WTC11 (cell line): ENCODE results near the gene MNT. TPM values are rescaled to one million over a fixed set of nuclear protein-coding genes. Genes with fewer than 3 reads are reported as not detected.

Source experiments
- CREM ChIP-seq: sonication (generic); formaldehyde crosslinking; IDR thresholded peaks from 2 replicates; pipeline ENCODE4 v1.8.1; 2022; ENCODE audit warnings: mild to moderate bottlenecking, missing genetic modification reagents, moderate library complexity
- NR1H2 ChIP-seq: sonication (generic); formaldehyde crosslinking; IDR thresholded peaks from 2 replicates; pipeline ENCODE4 v1.9.0; 2021; ENCODE audit warnings: mild to moderate bottlenecking, moderate library complexity, missing genetic modification reagents
- OVOL2 ChIP-seq: fragments of 250-450 bp; sonication (Bioruptor Pico); IDR thresholded peaks from 2 replicates; pipeline ENCODE4 v1.9.0; 2021; ENCODE audit warnings: mild to moderate bottlenecking, borderline replicate concordance
- RORB ChIP-seq: fragments of 250-450 bp; sonication (Bioruptor Pico); IDR thresholded peaks from 2 replicates; pipeline ENCODE4 v1.9.0; 2021; ENCODE audit warnings: mild to moderate bottlenecking
- SOX15 ChIP-seq: fragments of 250-450 bp; sonication (Bioruptor Pico); IDR thresholded peaks from 2 replicates; pipeline ENCODE4 v1.9.0; 2021; ENCODE audit warnings: mild to moderate bottlenecking
- ZBTB21 ChIP-seq: sonication (generic); formaldehyde crosslinking; IDR thresholded peaks from 2 replicates; pipeline ENCODE4 v1.8.1; 2023; ENCODE audit warnings: mild to moderate bottlenecking, missing genetic modification reagents, borderline replicate concordance
- ZNF121 ChIP-seq: sonication (generic); formaldehyde crosslinking; IDR thresholded peaks from 2 replicates; pipeline ENCODE4 v1.8.0; 2023; ENCODE audit warnings: missing genetic modification reagents
- ZNF423 ChIP-seq: fragments of 250-450 bp; sonication (Bioruptor Pico); IDR thresholded peaks from 2 replicates; pipeline ENCODE4 v2.1.2; 2022; ENCODE audit warnings: mild to moderate bottlenecking, moderate library complexity
- total RNA-seq: library from RNA; stranded (reverse); gene quantifications from 3 replicates; pipeline ENCODE4 v1.2.3, GENCODE V29; 2021
- TF ChIP-seq, protein P1 (sequence below): fragments of 250-450 bp; sonication (Bioruptor Pico); IDR thresholded peaks from 2 replicates; pipeline ENCODE4 v1.9.0; 2021; ENCODE audit warnings: mild to moderate bottlenecking
- TF ChIP-seq, protein P2 (sequence below): sonication (generic); formaldehyde crosslinking; IDR thresholded peaks from 2 replicates; pipeline ENCODE4 v1.8.0; 2022; ENCODE audit warnings: mild to moderate bottlenecking, missing genetic modification reagents
- TF ChIP-seq, protein P3 (sequence below): fragments of 250-450 bp; sonication (Bioruptor Pico); conservative IDR thresholded peaks from 2 replicates; pipeline ENCODE4 v1.9.0; 2021; ENCODE audit warnings: mild to moderate bottlenecking
- TF ChIP-seq, protein P4 (sequence below): sonication (generic); formaldehyde crosslinking; IDR thresholded peaks from 2 replicates; pipeline ENCODE4 v1.8.0; 2022; ENCODE audit warnings: mild to moderate bottlenecking, missing genetic modification reagents
- TF ChIP-seq, protein P5 (sequence below): sonication (generic); formaldehyde crosslinking; IDR thresholded peaks from 2 replicates; pipeline ENCODE4 v1.8.0; 2023; ENCODE audit warnings: mild to moderate bottlenecking, missing genetic modification reagents
- TF ChIP-seq, protein P6 (sequence below): sonication (generic); formaldehyde crosslinking; IDR thresholded peaks from 2 replicates; pipeline ENCODE4 v1.8.0; 2022; ENCODE audit warnings: missing genetic modification reagents
- TF ChIP-seq, protein P7 (sequence below): sonication (generic); formaldehyde crosslinking; IDR thresholded peaks from 2 replicates; pipeline ENCODE4 v1.8.0; 2023; ENCODE audit warnings: missing genetic modification reagents

The MNT gene
- total RNA-seq, 1 experiment from 2014 or later, result 21.6 TPM

DNA sequence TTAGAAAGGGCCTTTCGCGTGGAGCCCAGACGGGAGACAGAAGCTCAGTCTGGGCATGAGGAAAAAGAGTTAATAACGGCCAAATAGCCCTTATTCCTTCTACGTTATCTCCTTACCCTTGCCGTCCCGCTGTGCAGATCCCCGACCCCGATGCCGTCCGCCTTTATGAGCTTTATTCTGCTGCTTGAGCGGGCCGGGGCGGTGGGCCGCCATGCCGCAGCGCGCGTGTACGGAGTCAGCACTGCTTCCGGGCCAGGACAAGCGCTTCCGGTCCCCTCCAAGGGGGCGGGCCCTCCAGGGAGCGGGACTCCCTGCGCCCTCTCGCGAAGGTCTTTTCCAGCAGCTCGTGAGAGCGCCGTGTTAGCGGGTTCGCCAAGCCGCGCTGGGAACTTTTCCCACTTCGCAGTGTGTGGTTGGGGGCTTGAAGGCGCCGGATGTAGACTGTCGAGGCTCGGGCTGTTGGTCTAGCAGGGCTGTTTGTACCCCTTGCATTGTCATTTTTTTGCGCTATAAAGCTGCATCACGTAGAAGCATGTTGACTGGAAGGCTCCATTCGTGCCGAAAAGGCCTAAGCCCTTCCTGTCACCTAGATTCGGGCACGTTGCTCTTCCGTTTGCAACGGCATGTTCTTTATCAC is 64.5 kb downstream of the MNT start, which contains the start of gene TSR1 (continued):
- TF ChIP-seq, protein P1, sequence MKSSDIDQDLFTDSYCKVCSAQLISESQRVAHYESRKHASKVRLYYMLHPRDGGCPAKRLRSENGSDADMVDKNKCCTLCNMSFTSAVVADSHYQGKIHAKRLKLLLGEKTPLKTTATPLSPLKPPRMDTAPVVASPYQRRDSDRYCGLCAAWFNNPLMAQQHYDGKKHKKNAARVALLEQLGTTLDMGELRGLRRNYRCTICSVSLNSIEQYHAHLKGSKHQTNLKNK (CRISPR knock-in tag), result no peak
- TF ChIP-seq CREM (CRISPR knock-in tag) (no peak), ZNF423 (CRISPR knock-in tag) (no peak), OVOL2 (CRISPR knock-in tag) (no peak), ZNF121 (CRISPR knock-in tag) (no peak), ZBTB21 (CRISPR knock-in tag) (no peak), NR1H2 (CRISPR knock-in tag) (no peak), SOX15 (no peak), RORB (CRISPR knock-in tag) (no peak)
- TF ChIP-seq, protein P2, sequence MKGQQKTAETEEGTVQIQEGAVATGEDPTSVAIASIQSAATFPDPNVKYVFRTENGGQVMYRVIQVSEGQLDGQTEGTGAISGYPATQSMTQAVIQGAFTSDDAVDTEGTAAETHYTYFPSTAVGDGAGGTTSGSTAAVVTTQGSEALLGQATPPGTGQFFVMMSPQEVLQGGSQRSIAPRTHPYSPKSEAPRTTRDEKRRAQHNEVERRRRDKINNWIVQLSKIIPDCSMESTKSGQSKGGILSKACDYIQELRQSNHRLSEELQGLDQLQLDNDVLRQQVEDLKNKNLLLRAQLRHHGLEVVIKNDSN (CRISPR knock-in tag), result peak; percentile 65; the same call in 1 of the 2 replicates
- TF ChIP-seq, protein P3, sequence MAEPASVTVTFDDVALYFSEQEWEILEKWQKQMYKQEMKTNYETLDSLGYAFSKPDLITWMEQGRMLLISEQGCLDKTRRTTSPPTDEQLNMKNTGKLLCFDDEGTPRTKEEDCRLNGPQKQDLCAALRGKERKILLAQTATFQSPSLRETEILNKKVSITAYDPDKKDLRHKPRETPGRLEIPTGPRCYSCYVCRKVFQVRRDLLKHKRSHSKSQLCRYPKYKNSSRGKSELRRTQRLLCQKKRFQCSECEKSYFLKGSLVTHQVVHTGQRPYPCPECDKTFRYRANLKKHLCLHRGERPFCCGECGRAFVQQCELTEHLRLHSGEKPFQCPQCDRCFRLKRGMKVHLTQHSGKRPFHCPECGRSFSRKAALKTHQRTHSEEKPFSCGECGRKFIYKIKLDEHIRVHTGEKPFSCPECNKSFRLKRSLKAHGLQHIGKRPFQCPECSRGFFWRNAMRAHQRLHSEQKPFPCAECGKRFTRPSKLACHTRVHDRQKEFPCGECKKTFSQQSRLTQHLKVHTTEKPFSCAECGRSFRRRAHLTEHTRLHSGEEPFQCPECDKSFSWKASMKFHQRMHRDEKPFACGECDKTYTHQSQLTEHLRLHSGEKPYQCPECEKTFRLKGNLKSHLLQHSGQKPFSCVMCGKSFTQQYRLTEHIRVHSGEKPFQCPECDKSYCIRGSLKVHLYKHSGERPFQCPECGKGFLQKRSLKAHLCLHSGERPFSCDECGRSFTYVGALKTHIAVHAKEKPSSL (CRISPR knock-in tag), result no peak
- TF ChIP-seq, protein P4, sequence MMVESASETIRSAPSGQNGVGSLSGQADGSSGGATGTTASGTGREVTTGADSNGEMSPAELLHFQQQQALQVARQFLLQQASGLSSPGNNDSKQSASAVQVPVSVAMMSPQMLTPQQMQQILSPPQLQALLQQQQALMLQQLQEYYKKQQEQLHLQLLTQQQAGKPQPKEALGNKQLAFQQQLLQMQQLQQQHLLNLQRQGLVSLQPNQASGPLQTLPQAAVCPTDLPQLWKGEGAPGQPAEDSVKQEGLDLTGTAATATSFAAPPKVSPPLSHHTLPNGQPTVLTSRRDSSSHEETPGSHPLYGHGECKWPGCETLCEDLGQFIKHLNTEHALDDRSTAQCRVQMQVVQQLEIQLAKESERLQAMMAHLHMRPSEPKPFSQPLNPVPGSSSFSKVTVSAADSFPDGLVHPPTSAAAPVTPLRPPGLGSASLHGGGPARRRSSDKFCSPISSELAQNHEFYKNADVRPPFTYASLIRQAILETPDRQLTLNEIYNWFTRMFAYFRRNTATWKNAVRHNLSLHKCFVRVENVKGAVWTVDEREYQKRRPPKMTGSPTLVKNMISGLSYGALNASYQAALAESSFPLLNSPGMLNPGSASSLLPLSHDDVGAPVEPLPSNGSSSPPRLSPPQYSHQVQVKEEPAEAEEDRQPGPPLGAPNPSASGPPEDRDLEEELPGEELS (CRISPR knock-in tag), result peak; percentile 92
- TF ChIP-seq, protein P5, sequence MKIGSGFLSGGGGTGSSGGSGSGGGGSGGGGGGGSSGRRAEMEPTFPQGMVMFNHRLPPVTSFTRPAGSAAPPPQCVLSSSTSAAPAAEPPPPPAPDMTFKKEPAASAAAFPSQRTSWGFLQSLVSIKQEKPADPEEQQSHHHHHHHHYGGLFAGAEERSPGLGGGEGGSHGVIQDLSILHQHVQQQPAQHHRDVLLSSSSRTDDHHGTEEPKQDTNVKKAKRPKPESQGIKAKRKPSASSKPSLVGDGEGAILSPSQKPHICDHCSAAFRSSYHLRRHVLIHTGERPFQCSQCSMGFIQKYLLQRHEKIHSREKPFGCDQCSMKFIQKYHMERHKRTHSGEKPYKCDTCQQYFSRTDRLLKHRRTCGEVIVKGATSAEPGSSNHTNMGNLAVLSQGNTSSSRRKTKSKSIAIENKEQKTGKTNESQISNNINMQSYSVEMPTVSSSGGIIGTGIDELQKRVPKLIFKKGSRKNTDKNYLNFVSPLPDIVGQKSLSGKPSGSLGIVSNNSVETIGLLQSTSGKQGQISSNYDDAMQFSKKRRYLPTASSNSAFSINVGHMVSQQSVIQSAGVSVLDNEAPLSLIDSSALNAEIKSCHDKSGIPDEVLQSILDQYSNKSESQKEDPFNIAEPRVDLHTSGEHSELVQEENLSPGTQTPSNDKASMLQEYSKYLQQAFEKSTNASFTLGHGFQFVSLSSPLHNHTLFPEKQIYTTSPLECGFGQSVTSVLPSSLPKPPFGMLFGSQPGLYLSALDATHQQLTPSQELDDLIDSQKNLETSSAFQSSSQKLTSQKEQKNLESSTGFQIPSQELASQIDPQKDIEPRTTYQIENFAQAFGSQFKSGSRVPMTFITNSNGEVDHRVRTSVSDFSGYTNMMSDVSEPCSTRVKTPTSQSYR (CRISPR knock-in tag), result peak; percentile 80; the same call in 1 of the 2 replicates
- TF ChIP-seq, protein P6, sequence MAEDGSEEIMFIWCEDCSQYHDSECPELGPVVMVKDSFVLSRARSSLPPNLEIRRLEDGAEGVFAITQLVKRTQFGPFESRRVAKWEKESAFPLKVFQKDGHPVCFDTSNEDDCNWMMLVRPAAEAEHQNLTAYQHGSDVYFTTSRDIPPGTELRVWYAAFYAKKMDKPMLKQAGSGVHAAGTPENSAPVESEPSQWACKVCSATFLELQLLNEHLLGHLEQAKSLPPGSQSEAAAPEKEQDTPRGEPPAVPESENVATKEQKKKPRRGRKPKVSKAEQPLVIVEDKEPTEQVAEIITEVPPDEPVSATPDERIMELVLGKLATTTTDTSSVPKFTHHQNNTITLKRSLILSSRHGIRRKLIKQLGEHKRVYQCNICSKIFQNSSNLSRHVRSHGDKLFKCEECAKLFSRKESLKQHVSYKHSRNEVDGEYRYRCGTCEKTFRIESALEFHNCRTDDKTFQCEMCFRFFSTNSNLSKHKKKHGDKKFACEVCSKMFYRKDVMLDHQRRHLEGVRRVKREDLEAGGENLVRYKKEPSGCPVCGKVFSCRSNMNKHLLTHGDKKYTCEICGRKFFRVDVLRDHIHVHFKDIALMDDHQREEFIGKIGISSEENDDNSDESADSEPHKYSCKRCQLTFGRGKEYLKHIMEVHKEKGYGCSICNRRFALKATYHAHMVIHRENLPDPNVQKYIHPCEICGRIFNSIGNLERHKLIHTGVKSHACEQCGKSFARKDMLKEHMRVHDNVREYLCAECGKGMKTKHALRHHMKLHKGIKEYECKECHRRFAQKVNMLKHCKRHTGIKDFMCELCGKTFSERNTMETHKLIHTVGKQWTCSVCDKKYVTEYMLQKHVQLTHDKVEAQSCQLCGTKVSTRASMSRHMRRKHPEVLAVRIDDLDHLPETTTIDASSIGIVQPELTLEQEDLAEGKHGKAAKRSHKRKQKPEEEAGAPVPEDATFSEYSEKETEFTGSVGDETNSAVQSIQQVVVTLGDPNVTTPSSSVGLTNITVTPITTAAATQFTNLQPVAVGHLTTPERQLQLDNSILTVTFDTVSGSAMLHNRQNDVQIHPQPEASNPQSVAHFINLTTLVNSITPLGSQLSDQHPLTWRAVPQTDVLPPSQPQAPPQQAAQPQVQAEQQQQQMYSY (CRISPR knock-in tag), result no peak
- TF ChIP-seq, protein P7, sequence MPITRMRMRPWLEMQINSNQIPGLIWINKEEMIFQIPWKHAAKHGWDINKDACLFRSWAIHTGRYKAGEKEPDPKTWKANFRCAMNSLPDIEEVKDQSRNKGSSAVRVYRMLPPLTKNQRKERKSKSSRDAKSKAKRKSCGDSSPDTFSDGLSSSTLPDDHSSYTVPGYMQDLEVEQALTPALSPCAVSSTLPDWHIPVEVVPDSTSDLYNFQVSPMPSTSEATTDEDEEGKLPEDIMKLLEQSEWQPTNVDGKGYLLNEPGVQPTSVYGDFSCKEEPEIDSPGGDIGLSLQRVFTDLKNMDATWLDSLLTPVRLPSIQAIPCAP (CRISPR knock-in tag), result peak; percentile 78; the same call in 1 of the 2 replicates
